Activated naive CD8-positive, alpha-beta T cell treated with anti-CD3 and anti-CD28 coated beads for 36 hours (primary cell): ENCODE results near the gene MIER3. TPM values are rescaled to one million over a fixed set of nuclear protein-coding genes. Genes with fewer than 3 reads are reported as not detected.

Experiments
- DNase-seq: peaks from one replicate; pipeline ENCODE4 v3.0.0; 2021
- H3K27ac Mint-ChIP-seq: one replicate; pipeline ENCODE4 v1.8.0; 2022; ENCODE audit warnings: mild to moderate bottlenecking, moderate library complexity, mixed read lengths
- H3K27me3 Mint-ChIP-seq: one replicate; pipeline ENCODE4 v1.8.0; 2022; ENCODE audit warnings: mild to moderate bottlenecking, mixed read lengths
- H3K36me3 Mint-ChIP-seq: one replicate; pipeline ENCODE4 v1.8.0; 2021; ENCODE audit warnings: mild to moderate bottlenecking, mixed read lengths
- H3K4me1 Mint-ChIP-seq: one replicate; pipeline ENCODE4 v1.8.0; 2021; ENCODE audit warnings: mixed read lengths
- H3K4me3 Mint-ChIP-seq: one replicate; pipeline ENCODE4 v1.8.0; 2022; ENCODE audit warnings: mild to moderate bottlenecking, moderate library complexity, mixed read lengths
- H3K9me3 Mint-ChIP-seq: one replicate; pipeline ENCODE4 v1.8.0; 2022; ENCODE audit warnings: mixed read lengths
- total RNA-seq, 2 experiments: library from RNA; stranded (reverse); gene quantifications; one replicate each; pipeline ENCODE4 v1.2.3, GENCODE V29; 2021

MIER3 gene
- total RNA-seq, 2 experiments from 2014 or later: 15.8 to 16.7 TPM

- Mint-ChIP-seq H3K27me3 (no peaks in the 10 kb centered on the region), H3K4me3 (no peak overlapping the region), H3K4me1 (peaks cover 1% of the 10 kb centered on the region), H3K9me3 (no peaks in the 10 kb centered on the region), H3K27ac (peak overlapping the region; percentile 6), H3K36me3 (peaks cover 28% of the 10 kb centered on the region)
- DNase-seq: no peak
Measured at GRCh38 chr5:56881571-56881970, 70.4 kb downstream of the MIER3 start.

GRCh38 chr5:56876327-56876726 lies 75.6 kb downstream of the MIER3 start:
- no peak overlapping the region for H3K27ac Mint-ChIP-seq

GRCh38 chr5:56873056-56873455 lies 78.9 kb downstream of the MIER3 start:
- DNase-seq: no peak
- peaks cover 20% of the 10 kb centered on the region for H3K36me3 Mint-ChIP-seq
- no peaks in the 10 kb centered on the region for H3K27me3 Mint-ChIP-seq
- H3K4me3 Mint-ChIP-seq: no peak overlapping the region
- H3K4me1 Mint-ChIP-seq: peaks cover 13% of the 10 kb centered on the region
- H3K27ac Mint-ChIP-seq: no peak overlapping the region
- H3K9me3 Mint-ChIP-seq: no peaks in the 10 kb centered on the region

More at GRCh38 chr5:56876327-56876726, 75.6 kb downstream of the MIER3 start:
- Mint-ChIP-seq H3K9me3 (no peaks in the 10 kb centered on the region), H3K4me3 (no peak overlapping the region), H3K36me3 (peaks cover 13% of the 10 kb centered on the region), H3K4me1 (peaks cover 7% of the 10 kb centered on the region), H3K27me3 (no peaks in the 10 kb centered on the region)
- DNase-seq: no peak

GRCh38 chr5:56871777-56872176 lies 80.1 kb downstream of the MIER3 start:
- Mint-ChIP-seq H3K27me3 (no peaks in the 10 kb centered on the region), H3K4me3 (no peak overlapping the region), H3K4me1 (peaks cover 13% of the 10 kb centered on the region), H3K9me3 (no peaks in the 10 kb centered on the region), H3K36me3 (peaks cover 19% of the 10 kb centered on the region), H3K27ac (no peak overlapping the region)
- DNase-seq: no peak

Other genes starting within 250 kb of the MIER3 start
- 10 to 100 TPM; 10.1 to 10.6 TPM for gene MAP3K1, start 136.6 kb downstream of the MIER3 start, total RNA-seq
- gene SETD9, start 42.5 kb downstream of the MIER3 start, total RNA-seq: 10 to 100 TPM; 12.1 to 15.4 TPM
- gene GPBP1, start 221.9 kb upstream of the MIER3 start, total RNA-seq: 10 to 100 TPM; 82.2 to 84.6 TPM